MCF 10A (cell line): ENCODE measurements around the gene IRF4. TPM values are rescaled to one million over a fixed set of nuclear protein-coding genes. Genes with fewer than 3 reads are reported as not detected.

Source experiments
- BruUV-seq: library from RNA; stranded (reverse); fragments of 400-500 nt; replicated peaks from 2 replicates; lab custom pipeline; 2021; lab: Mats Ljungman, UMichigan
- CTCF ChIA-PET: fragments of 300-600 bp; sonication (Branson Sonifier 250); formaldehyde crosslinking; extraction: SDS; loops from one replicate; lab custom pipeline; 2021; ENCODE audit warnings: antibody characterized with exemption, inconsistent platforms; lab: Yijun Ruan, JAX
- POLR2A ChIA-PET: fragments of 300-600, 350-650 bp; sonication (Branson Sonifier 250); formaldehyde crosslinking; extraction: SDS; loops from one replicate; lab custom pipeline; 2020; ENCODE audit warnings: antibody characterized with exemption, inconsistent platforms; lab: Yijun Ruan, JAX
- DNase-seq: peaks from one replicate; pipeline ENCODE4 v3.0.0-alpha.2; 2018; ENCODE audit not compliant: unreplicated experiment
- H3K27ac Mint-ChIP-seq: one replicate; pipeline ENCODE4 v1.8.0; 2022; ENCODE audit warnings: mild to moderate bottlenecking, low read depth, mixed read lengths; ENCODE audit not compliant: unreplicated experiment
- H3K27me3 Mint-ChIP-seq: one replicate; pipeline ENCODE4 v1.8.0; 2022; ENCODE audit warnings: mixed read lengths; ENCODE audit not compliant: insufficient read depth, unreplicated experiment
- H3K36me3 Mint-ChIP-seq: one replicate; pipeline ENCODE4 v1.8.0; 2022; ENCODE audit warnings: mild to moderate bottlenecking, moderate library complexity, mixed read lengths; ENCODE audit not compliant: insufficient read depth, unreplicated experiment
- H3K4me1 Mint-ChIP-seq: one replicate; pipeline ENCODE4 v1.8.0; 2022; ENCODE audit warnings: mixed read lengths; ENCODE audit not compliant: insufficient read depth, unreplicated experiment
- H3K4me3 Mint-ChIP-seq: one replicate; pipeline ENCODE4 v1.8.0; 2022; ENCODE audit warnings: mild to moderate bottlenecking, moderate library complexity, mixed read lengths; ENCODE audit not compliant: unreplicated experiment
- H3K9me3 Mint-ChIP-seq: one replicate; pipeline ENCODE4 v1.8.0; 2022; ENCODE audit warnings: mixed read lengths; ENCODE audit not compliant: unreplicated experiment
- intact Hi-C: fragments of 100-400 bp; cut with micrococcal nuclease; formaldehyde crosslinking; loops from 2 replicates; pipeline ENCODE4 v1.14.1; 2022
- total RNA-seq: library from RNA; stranded (reverse); gene quantifications from 2 replicates; pipeline ENCODE4 v1.2.3, GENCODE V29; 2022
- TF ChIP-seq, protein P1 (sequence below): fragments of 200-600 bp; IDR thresholded peaks from one replicate; pipeline ENCODE4 v1.8.0; 2022; ENCODE audit warnings: antibody characterized with exemption, mild to moderate bottlenecking; ENCODE audit not compliant: unreplicated experiment

The IRF4 gene
- total RNA-seq, 1 experiment from 2014 or later = not detected

DNA sequence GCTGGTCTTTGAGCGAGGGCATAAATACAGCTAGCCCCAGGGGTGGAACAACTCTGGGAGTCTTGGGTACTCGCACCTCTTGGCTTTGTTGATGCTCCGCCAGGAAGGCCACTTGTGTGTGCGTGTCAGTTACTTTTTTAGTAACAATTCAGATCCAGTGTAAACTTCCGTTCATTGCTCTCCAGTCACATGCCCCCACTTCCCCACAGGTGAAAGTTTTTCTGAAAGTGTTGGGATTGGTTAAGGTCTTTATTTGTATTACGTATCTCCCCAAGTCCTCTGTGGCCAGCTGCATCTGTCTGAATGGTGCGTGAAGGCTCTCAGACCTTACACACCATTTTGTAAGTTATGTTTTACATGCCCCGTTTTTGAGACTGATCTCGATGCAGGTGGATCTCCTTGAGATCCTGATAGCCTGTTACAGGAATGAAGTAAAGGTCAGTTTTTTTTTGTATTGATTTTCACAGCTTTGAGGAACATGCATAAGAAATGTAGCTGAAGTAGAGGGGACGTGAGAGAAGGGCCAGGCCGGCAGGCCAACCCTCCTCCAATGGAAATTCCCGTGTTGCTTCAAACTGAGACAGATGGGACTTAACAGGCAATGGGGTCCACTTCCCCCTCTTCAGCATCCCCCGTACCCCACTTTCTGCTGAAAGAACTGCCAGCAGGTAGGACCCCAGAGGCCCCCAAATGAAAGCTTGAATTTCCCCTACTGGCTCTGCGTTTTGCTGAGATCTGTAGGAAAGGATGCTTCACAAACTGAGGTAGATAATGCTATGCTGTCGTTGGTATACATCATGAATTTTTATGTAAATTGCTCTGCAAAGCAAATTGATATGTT, 19.2 kb downstream of the IRF4 start:
- H3K9me3 Mint-ChIP-seq = peaks cover 8% of the 10 kb centered on the region
- H3K4me3 Mint-ChIP-seq = no peak overlapping the region
- H3K36me3 Mint-ChIP-seq = no peaks in the 10 kb centered on the region
- intact Hi-C loops = no loop called here
- no peak for DNase-seq
- POLR2A ChIA-PET = interaction anchor here (0.7 to 1.2 kb wide), 2 partner anchors 36 to 57 kb away, joined by 3 to 4 read pairs; no protein-coding TSS in a partner anchor
- H3K4me1 Mint-ChIP-seq = no peaks in the 10 kb centered on the region
- BruUV-seq = no TSS peak
- H3K27ac Mint-ChIP-seq = no peak overlapping the region
- CTCF ChIA-PET = interaction anchor here (0.7 to 1.1 kb wide), 3 partner anchors 7 to 219 kb away, joined by 3 read pairs; no protein-coding TSS in a partner anchor
- TF ChIP-seq, protein P1, sequence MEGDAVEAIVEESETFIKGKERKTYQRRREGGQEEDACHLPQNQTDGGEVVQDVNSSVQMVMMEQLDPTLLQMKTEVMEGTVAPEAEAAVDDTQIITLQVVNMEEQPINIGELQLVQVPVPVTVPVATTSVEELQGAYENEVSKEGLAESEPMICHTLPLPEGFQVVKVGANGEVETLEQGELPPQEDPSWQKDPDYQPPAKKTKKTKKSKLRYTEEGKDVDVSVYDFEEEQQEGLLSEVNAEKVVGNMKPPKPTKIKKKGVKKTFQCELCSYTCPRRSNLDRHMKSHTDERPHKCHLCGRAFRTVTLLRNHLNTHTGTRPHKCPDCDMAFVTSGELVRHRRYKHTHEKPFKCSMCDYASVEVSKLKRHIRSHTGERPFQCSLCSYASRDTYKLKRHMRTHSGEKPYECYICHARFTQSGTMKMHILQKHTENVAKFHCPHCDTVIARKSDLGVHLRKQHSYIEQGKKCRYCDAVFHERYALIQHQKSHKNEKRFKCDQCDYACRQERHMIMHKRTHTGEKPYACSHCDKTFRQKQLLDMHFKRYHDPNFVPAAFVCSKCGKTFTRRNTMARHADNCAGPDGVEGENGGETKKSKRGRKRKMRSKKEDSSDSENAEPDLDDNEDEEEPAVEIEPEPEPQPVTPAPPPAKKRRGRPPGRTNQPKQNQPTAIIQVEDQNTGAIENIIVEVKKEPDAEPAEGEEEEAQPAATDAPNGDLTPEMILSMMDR = no peak
- H3K27me3 Mint-ChIP-seq = peaks cover 12% of the 10 kb centered on the region

DNA sequence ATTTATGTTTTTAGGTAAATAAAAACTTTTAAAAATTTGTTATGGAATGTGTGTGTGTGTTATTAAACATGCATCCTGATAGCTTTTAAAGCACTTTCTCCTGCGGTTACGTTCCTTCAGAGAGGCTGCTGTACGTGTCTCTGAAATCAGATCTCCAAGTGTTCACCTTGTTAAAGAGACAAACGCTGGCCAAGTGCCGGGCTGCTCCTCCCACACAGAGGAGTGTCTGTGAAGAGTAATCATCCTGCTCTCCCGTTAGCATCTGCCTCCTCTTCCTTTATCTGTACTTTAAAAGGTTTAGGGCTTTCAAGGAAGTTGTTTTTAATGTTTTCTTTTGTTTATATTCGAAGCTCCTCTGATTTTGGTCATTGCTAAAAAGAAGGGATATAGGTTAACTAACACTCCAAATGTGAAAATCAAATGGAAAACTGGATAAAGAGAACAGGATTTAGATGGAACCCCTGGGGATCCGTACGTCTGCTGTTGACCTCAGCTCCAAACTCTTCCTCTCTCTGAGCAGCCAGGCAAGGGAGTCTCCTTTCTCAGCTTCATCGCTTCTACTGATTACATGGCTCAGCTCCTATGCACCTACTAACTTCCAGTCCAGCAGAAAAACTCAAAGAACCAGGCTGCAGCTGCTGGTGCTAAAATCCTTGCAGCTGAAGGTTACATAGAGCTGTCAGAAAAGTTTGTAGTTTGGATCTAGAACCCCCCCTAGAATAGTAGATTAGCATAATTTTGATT, 20.0 kb downstream of the IRF4 start:
- Mint-ChIP-seq H3K36me3 (no peaks in the 10 kb centered on the region), H3K4me3 (no peak overlapping the region), H3K9me3 (peaks cover 8% of the 10 kb centered on the region), H3K4me1 (no peaks in the 10 kb centered on the region), H3K27me3 (peaks cover 12% of the 10 kb centered on the region), H3K27ac (no peak overlapping the region)
- no TSS peak for BruUV-seq
- peak; percentile 41 for DNase-seq
- TF ChIP-seq, protein P1 = no peak
- POLR2A ChIA-PET = interaction anchor here (0.6 to 1.6 kb wide), 4 partner anchors 17 to 197 kb away, joined by 3 to 4 read pairs (median 3); no protein-coding TSS in a partner anchor
- CTCF ChIA-PET = interaction anchor here (0.9 to 1.4 kb wide), 4 partner anchors 8 to 219 kb away, joined by 3 to 6 read pairs (median 3); no protein-coding TSS in a partner anchor
- intact Hi-C loops = no loop called here

DNA sequence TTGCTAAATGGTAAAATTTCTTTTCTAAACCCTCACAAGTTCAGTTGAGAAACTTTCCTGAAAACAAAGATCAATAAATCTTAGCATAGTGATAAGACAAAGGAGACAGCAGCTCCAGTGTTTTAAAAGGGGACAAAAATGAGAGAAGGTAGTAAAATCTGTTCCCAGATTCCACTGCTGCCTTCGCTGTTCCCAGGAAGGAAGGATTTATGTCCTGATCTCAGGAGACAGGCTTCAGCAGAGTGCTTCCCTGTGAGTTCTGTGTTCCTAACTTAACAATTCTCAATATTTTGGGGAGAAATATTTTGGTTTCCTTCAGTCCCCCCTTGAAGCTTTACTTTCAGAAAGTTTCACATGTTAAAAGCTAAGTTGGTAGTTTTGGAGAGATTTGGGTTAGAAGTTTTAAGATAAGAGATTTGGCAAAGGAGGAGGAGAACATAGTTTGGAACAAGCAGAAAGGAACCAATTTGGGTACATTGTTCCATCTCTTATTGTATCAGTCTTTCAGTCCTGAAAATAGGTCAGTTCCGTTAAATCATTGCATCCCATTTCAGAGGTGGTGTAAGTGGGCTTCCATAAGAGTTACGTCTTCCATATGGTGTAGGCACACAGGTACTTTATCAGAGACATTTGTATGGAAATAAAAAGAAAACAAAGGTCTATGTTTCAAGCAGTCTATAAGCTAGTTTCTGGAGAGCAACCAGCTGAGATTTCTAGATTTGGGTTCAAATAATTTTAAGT, 20.8 kb downstream of the IRF4 start:
- Mint-ChIP-seq H3K36me3 (no peaks in the 10 kb centered on the region), H3K27ac (no peak overlapping the region), H3K9me3 (peaks cover 8% of the 10 kb centered on the region), H3K4me1 (no peaks in the 10 kb centered on the region), H3K4me3 (no peak overlapping the region), H3K27me3 (peaks cover 12% of the 10 kb centered on the region)
- no peak for DNase-seq
- ChIA-PET POLR2A (interaction anchor here (0.6 to 1.6 kb wide), 4 partner anchors 12 to 198 kb away, joined by 3 read pairs; no protein-coding TSS in a partner anchor), CTCF (interaction anchor here (0.6 to 1.4 kb wide), 5 partner anchors 9 to 220 kb away, joined by 3 to 6 read pairs (median 3); no protein-coding TSS in a partner anchor)
- no TSS peak for BruUV-seq
- TF ChIP-seq, protein P1 = no peak
- intact Hi-C loops = no loop called here
